ENCODE measurements around the gene PPP2R5D.
"Not testable (repeated sequence)": the region's sequence is repeated elsewhere in the genome, so short reads cannot be mapped to it uniquely, and the experiment has no call there.

PPP2R5D gene

GRCh38 chr6:42984001-42984923 lies at the start of gene PPP2R5D:
PPP2R5D (plus strand) TSS chr6:42984570; CDS start chr6:42984678, 108 bp downstream.
- peak; percentile 75 to 94 (median 92) for DNase-seq

DNA sequence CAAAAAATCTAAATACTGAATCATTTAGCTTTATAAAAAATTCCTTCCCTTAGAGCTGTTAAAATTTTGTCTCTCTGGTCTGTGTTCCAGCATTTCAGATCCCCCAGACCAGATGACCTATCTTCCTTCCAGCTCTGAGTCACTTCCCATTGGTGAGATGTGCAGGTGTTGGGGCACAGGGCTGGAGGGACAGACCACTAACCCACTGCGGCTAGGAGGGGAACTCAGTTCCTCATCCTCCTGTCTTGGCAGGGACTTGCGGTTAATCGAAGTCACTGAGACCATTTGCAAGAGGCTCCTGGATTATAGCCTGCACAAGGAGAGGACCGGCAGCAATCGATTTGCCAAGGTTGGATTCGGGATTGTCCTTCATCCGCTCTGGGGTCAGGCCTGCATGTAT lies 49.0 kb upstream of the PPP2R5D start:
- DNase-seq: no peak

DNA sequence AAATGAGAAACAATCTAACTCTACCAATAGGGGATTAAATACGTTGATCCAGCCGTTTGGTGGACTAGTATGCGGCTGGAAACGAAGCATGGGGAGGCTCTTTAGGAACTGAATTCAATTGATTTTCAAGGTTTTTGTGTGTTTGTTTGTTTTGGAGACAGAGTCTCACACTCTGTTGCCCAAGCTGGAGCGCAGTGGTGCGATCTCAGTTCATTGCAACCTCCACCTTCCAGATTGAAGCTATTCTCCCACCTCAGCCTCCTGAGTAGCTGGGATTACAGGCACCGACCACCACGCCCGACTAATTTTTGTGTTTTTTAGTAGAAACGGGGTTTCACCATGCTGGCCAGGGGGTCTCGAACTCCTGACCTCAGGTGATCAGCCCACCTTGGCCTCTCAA lies 48.0 kb upstream of the PPP2R5D start:
- DNase-seq: no peak

DNA sequence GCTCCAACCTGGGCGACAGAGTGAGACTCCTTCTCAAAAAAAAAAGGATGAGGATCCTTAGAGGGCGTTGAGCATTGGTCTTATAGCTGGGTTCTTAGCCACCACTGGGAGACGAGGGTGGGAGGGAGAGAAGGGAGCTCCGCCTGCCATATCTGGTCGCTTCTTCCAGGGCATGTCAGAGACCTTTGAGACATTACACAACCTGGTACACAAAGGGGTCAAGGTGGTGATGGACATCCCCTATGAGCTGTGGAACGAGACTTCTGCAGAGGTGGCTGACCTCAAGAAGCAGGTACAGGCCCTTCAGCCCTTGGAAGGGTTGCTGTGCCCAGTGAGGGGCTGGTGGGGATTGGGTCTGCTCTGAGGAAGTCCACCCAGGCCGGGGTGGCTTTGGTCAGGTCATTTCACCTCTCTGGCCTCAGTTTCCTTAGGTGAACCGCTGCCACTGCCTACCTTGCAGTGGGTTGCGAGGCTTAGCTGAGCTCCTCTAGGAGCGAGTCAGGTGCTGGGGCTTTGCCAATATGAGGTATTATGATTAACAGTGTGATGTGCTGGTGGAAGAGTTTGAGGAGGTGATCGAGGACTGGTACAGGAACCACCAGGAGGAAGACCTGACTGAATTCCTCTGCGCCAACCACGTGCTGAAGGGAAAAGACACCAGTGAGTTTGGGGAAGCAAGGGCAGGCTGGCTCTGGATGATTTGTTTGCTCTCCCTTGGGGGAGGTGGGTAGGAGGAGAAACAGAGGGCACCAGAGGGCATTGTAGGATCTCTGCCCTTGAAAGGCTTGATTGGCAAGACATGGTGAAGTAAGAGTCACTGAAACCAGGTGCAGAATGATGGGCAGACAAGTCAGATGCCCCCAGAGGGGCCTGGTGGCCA lies 46.6 kb upstream of the PPP2R5D start:
- DNase-seq: no peak

DNA sequence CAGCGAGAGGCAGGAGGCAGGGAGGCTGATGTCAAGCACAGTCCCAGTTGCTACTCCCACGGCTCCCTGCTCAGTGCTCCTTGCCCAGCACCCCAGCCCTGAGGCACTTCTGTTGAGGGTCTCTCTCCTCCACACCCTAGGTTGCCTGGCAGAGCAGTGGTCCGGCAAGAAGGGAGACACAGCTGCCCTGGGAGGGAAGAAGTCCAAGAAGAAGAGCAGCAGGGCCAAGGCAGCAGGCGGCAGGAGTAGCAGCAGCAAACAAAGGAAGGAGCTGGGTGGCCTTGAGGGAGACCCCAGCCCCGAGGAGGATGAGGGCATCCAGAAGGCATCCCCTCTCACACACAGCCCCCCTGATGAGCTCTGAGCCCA lies 46.0 kb upstream of the PPP2R5D start:
- DNase-seq: no peak

- no peak for DNase-seq
These were observed 45.2 kb upstream of the PPP2R5D start for GRCh38 chr6:42938987-42939809.

DNA sequence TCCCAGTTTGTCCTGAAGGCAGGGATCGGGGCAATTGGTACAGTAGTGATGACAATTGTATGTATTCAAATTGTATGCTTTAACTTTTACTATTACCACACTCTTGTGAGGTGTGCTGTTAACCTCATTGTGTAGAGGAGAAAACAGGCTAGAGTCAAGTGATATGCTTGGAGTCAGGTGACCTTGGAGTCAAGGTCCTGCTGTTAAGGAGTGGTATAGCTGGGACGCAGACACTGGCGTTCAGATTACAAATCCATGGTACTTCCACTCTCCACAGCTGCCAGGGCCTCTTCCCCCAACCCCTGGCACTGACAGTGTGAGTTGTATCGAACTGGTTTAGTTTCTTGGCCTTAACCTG lies 44.6 kb upstream of the PPP2R5D start:
- DNase-seq: no peak

DNA sequence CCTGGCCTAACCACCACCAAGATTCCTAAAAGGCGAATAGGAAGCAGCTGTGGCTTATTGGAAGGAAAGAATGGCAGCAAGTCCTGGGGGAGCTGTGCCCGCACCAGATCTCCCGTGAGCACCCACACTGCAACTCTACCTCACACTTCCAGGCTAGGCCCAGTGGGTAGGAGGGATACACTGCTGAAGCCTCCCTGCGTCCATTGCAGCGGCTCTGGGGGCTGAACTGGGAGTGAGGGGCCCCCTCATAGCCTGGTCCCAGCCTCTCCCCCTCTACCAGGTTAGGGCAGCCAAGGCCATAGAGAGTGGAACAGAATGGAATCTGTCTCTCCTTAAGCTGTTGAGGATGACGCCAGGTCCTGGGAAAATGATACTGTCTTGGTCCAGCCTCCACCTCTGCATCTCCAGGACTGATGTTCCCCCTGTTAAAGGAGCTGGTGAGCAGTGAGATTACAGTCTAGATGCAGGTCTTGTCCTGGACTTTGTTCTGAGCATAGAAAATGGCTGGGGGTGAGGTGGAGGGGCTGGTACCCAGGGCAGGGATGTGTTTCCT lies 43.8 kb upstream of the PPP2R5D start:
- no peak for DNase-seq

GRCh38 chr6:42941356-42941755 lies 43.0 kb upstream of the PPP2R5D start:
- DNase-seq: not testable (repeated sequence)

DNA sequence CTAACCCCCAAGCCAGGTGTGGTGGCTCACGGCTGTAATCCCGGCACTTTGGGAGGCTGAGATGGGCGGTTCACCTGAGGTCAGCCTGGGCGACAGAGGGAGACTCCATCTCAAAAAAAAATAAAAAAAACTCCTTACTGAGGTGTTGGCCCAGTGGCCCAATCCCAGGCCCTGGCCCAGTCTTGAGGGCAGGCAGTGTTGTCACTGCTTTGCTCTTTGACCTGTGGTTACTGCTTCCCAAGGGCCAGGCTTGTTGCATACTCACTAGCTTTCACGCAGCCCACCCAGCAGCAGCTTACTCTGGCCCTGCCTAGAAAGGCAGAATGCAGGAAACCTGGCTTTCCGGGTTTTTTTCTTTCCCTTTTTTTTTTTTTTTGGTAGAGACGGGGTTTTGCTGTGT lies 41.9 kb upstream of the PPP2R5D start:
- DNase-seq: no peak

DNA sequence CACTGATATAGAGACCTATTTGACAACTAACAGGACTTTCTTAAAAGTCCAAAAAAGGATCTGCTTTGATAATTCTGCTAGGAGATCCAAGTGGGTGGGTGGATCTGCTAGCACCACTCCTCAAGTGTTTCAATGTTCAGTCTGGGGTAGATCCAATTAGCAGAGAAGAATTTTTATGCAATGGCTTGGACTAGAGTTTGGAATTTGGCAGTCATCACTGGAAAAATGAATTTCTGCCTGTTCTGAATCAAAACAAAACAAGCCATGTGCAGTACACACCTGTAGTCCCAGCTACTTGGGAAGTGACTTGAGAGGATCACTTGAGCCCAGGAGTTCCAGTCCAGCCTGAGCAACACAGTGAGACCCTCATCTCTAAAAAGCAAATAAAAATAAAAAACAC lies 36.4 kb upstream of the PPP2R5D start:
- no peak for DNase-seq

DNA sequence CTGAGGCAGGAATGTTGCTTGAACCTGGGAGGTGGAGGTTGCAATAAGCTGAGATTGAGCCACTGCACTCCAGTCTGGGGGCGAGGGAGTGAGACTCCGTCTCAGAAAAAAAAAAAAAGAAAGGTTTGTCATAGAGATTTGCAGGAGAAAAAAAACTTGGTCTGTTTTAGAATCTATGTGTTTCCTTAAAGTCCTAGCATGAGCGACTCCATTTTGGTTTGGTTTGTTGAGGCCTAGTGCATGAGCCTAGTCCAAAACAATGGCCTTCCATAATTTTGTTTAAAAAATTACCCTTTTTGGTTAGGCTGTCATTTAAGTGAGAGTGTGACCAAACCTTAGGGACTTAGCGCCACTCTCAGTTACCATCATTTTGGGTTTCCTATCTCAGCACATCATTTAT lies 32.0 kb upstream of the PPP2R5D start:
- no peak for DNase-seq

GRCh38 chr6:42954405-42954804 lies 30.0 kb upstream of the PPP2R5D start:
- DNase-seq: not testable (repeated sequence)

GRCh38 chr6:42958125-42958524 lies 26.2 kb upstream of the PPP2R5D start:
- DNase-seq: no peak

DNA sequence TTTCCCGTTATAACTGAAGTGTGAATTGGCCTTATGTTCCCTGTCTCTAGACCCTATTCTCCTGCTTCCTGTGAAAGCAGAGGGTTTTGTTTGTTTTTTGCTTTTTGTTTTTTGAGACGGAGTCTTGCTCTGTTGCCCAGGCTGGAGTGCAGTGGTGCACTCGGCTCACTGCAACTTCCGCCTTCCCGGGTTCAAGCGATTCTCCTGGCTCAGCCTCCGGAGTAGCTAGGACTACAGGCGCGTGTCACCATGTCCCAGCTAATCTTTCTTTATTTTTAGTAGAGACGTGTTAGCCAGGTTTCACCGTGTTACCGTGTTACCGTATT lies 24.5 kb upstream of the PPP2R5D start:
- no peak for DNase-seq

DNA sequence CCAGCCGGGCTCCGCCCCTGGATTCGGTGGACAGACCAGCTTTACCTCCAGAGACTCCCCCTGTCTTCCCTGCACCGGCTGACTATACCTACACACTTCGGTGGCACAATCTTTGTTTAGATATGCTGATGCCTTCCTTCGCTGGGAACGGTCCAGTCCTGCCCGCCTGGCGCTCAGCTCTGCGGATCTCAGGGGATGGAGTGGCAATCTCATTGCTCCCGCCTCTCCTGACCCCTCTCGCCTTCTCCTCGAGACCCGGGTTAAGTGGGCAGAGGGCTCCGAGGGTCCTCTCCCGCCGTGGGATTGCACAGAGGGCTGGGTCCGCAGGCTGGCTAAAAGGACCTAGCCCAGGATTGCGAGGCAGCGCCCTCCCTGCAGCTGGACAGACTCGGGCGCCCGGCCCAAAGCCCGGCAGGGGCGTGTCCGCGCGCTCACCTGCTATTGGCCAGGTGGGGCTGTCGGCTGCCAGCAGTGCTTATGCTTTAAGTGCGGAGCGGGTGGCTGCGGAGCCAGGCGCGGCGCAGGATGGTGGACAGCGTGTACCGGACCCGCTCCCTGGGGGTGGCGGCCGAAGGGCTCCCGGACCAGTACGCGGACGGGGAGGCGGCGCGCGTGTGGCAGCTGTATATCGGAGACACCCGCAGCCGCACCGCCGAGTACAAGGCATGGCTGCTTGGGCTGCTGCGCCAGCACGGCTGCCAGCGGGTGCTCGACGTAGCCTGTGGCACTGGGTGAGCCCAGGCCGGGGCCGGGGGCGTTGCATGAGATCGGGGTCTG lies 23.9 kb upstream of the PPP2R5D start, which contains the start of gene GNMT:
Gene GNMT (plus strand): TSS at position 512 of the 777 bp plus-strand sequence. CDS start 14 bp downstream, at position 526.
- no peak for DNase-seq

- no peak for DNase-seq
These were observed 23.3 kb upstream of the PPP2R5D start for GRCh38 chr6:42961020-42961470.

- no peak for DNase-seq
These were observed 22.3 kb upstream of the PPP2R5D start for GRCh38 chr6:42962096-42962495.

DNA sequence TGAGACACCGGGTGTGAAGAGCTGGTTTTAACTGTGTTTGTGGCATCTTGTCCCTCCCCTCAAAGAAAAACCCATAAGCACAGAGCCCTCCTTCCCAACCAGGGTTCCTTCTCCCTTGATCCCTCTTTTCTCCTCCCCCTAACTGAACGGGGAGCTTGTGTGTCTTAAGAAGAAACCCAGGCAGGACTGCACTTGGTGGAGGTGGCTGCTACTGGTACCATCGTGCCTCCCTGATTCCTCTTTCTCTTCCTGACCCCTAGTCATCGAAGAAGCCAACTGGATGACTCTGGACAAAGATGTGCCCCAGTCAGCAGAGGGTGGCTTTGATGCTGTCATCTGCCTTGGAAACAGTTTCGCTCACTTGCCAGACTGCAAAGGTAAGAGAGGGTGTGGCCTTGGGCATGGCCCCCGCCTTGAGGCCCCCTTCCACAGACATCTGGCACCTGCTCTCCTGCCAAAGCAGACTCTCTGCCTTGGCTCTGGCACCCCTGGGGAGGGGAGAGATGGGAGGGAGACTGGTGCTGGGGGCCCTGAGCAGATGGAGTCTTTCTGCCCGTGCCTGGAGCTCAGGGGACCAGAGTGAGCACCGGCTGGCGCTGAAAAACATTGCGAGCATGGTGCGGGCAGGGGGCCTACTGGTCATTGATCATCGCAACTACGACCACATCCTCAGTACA lies 21.7 kb upstream of the PPP2R5D start:
- DNase-seq: no peak

DNA sequence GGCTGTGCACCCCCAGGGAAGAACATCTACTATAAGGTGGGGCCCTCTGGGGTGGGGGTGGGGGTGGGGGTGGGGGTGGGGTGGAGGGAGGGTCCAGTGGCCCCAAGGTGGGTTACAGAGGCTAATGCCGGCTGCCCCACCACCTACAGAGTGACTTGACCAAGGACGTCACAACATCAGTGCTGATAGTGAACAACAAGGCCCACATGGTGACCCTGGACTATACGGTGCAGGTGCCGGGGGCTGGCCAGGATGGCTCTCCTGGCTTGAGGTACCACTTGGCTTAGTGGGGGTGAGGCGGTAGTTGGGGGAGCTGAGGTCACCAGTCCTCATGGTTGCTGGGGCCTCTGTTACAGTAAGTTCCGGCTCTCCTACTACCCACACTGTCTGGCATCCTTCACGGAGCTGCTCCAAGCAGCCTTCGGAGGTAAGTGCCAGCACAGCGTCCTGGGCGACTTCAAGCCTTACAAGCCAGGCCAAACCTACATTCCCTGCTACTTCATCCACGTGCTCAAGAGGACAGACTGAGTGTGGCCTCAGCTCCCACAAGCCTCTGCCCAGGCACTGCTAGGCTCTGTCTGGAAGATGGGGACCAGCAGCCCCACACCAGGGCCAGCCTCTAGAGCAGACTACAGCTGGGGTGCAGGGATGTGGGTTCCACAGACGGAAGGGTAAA lies 21.1 kb upstream of the PPP2R5D start:
- no peak for DNase-seq

Data from activated CD4-positive, CD25-positive, alpha-beta regulatory T cell (primary cell).